ENCODE data around the gene SLC6A5.

GRCh38 chr11:20564846-20565635 is 34.4 kb upstream of the SLC6A5 start:
- TF ChIP-seq CTCF (IDR thresholded peaks at IDR 0.05) (no peak), POLR2A (IDR thresholded peaks at IDR 0.05) (no peak), POLR2AphosphoS5 (IDR thresholded peaks at IDR 0.05) (no peak)
